GM20431 (cell line): ENCODE measurements around the gene PDHB.

ENCODE experiments used
- in situ Hi-C: fragments of 300-500 bp; cut with MseI, MboI; formaldehyde crosslinking; loops from one replicate; pipeline ENCODE4 v1.15.0; 2020; ENCODE audit warnings: low sequenced_read_pairs; ENCODE audit not compliant: unreplicated experiment

PDHB gene

DNA sequence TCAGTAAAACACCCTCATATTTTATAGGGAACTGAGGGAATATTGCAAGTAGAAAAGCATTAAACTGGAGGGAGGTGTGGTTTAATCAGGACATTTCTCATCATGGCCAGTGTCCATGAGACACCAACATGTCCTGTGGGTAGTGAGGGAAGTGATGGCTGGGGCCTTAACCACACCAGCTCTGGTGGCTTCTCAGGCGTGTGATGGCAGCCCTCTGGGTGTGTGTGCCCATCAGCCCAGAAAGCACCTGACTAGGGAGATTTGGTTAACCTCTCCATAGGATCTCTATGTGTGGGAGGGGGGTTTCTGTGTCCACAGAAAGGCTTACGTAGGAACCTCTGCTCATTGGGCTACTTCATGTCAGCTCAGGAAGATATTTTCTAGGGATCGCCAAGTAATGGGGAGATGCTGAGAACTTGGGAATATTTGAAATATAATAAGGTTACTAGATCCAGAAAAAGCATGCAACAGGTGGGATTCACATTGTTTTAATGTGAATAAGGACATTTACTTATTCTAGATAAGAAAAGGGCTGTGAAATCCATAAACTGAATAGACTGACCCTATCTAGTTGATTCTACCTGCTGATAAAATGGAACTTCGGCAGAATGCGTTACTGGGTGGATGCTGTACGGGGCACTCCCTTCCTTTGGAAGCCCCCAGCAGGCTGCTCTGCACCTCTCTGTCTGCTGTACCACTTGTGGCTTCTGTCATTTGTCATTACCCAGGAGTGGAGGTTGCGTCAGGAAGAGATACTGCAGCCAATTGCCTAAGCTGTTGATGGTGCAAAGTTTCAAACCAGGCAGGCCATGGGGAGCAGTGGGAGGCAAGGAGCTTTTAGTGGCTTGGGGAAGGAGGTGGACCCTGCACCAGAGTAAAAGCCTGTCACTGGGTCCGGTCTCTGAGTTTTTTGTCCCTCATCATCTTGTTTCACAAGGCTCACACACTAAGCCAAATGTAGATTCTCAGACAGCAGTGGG lies 21.5 kb downstream of the PDHB start:
- in situ Hi-C loops = loop anchor here (10.0 kb wide), 1 partner anchor 77 kb away; the partner anchor contains the start of gene PXK

DNA sequence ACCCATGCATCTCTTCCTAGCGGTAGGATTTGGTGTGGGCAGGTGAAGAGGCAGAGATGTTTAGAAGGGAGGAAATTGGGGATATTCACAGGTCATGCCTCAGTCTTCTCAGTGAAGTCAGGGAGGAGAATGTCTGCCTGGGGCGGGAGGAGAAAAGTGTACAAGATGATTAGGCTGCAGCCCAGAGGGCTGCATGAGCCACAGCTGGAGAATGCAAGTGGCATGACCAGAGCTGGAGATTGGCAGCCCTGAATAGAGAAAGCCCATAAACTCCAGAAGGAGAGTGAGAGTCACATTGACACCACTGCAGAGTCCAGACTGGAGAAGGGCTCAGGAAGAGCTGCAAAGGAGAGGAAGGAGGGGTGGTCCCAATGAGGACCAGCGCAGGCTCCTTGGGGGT lies 22.6 kb downstream of the PDHB start:
- in situ Hi-C loops = loop anchor here (10.0 kb wide), 1 partner anchor 76 kb away; the partner anchor contains the start of gene PXK

DNA sequence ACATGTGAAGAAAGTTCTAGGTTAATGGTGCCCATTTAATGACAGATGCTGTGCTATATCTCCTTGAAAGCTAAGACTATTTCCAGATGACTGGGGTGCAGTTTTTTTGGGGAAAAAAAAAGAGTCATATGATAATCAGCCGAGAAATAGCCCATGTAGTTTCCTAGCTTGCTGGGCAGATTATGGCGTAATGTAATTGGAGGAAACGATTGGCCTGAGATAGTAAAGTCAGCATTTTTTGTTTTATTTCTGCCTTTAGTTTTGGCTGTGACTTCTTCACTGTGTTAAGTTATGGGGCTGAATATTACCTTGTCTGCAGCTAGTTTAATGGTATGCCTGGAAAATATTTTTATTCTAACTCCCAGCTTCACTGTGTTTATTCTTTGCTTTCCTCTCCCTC lies 24.0 kb downstream of the PDHB start:
- in situ Hi-C loops = loop anchor here (10.0 kb wide), 1 partner anchor 75 kb away; the partner anchor contains the start of gene PXK

DNA sequence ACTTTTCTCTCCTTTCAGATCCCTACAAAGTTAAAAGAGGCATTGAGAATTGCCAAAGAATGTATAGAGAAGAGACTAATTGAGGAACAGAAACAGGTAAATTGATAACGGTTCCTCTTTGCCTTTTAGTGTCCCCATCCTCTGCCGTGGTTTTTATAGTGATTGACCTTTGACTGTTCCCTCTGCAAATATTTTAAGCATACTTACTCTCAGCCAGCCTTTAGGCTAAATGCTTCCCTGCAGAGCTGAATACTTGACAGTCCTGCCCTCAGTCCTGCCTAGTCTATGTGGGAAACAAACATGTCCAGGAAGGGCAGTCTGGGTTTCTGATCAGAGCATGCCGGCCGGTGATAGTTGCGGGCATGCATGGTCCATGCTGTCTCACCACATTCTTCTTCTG lies 24.7 kb downstream of the PDHB start:
- in situ Hi-C loops = no loop called here

DNA sequence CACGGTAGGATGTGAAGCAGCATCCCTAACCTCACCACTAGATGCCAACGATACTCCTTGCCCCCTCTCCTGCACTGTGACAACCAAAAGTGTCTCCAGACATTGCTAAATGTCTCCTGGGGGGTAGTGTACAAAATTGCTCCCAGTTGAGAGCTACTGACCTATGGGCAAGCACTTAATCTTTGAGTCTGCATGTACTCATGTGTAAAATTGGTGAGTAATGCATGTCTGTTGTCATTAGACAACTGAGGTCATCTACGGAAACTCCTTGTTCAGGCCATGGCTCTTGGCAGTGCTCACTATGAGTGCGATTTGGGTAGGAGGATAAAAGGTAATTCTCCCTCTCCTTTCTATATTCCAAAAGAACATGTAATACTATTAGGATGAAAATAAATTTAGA lies 29.2 kb downstream of the PDHB start:
- in situ Hi-C loops = no loop called here

DNA sequence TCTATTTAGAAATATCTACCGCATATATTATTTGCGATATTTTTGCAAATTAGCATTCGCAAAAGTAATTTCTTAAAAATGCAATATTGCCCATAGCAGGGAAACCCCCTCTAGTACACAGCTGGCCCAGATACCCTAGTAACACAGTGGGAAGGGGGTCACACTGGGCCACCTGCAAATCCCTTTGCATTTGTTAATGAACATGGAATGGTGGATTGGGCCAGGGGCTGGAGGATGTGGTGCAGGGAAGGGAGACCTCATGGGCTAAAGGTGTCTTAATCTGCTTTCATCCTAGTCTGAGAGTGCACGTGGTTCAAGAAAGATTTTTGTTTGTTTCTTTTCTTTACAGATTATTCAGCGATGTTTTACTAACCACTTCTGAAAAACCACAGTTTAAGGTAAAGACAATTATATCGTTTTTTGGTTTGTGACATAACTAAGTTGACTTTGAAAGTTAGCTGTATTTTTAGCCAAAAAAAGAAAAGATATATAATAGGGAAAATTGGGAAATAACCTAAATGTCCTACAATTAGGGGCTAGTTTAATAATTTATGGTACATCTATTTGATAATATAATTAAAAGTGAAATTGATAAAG lies 30.0 kb downstream of the PDHB start:
- in situ Hi-C loops = no loop called here

DNA sequence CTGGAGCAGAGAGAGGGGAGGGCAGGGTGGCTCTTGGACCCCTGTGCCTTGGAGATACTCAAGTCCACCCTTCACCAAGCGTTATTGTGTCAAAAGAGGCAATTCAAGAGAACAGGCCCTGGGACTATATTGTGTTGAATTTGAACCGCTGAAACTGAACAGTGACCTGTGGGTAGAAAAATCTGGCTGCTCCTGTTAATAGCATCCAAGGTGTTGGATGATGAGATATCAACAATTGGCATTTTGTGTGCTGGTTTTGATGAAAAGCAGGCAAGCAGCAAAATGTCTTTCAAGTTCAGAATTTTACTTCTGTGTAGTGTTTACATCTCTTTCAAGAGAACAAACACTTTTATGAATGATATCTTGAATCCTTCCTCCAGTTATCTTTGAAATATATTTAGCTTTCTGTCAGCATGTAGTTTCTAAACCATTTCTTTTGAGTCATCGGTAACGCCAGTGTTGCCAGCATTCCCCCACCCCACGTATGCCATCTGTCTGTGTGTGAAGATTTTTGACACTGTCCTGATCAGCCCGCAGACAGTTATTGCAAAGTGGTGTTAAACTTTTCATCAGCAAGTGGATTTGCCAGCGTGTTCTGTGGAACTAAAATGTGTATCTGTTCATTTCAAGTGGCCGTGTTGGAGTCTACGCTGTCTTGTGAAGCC lies 34.8 kb downstream of the PDHB start:
- in situ Hi-C loops = no loop called here

DNA sequence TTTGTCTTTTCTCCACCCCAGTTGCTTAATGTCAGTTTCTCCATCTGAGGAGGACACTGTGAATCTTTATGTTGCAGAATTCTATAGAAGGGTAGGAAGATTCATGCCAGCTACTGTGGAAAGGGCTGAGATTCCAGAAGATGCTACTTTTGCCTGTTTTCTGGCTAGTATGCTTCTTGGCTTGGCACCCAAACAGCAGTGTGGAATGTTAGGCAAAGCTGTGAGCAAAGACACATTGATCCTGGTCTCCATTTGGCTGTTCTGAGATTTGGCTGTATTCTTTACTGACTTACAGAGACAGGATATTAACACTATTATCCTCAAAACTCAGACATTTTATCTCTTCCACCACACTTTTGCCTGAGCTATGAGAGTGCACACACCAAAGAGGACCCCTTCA lies 39.3 kb downstream of the PDHB start:
- in situ Hi-C loops = no loop called here

DNA sequence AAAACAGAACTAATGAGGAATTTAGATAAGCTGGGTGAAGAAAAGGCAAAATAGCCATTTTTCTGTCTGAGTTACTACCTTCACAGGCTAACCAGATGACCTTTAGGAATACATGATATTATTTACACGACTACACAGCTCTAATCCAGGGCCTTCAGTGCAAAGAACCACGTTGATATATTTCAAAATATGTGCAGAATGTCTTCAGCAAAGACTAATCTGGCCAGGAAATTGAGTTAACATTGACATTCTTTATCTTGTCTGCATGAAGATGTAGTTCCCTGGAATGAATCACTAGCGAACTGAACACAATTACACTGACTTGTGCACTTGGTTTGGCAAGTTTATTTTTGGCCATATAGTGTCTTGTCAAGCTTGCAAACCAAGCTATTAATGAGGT lies 41.5 kb downstream of the PDHB start:
- in situ Hi-C loops = no loop called here

DNA sequence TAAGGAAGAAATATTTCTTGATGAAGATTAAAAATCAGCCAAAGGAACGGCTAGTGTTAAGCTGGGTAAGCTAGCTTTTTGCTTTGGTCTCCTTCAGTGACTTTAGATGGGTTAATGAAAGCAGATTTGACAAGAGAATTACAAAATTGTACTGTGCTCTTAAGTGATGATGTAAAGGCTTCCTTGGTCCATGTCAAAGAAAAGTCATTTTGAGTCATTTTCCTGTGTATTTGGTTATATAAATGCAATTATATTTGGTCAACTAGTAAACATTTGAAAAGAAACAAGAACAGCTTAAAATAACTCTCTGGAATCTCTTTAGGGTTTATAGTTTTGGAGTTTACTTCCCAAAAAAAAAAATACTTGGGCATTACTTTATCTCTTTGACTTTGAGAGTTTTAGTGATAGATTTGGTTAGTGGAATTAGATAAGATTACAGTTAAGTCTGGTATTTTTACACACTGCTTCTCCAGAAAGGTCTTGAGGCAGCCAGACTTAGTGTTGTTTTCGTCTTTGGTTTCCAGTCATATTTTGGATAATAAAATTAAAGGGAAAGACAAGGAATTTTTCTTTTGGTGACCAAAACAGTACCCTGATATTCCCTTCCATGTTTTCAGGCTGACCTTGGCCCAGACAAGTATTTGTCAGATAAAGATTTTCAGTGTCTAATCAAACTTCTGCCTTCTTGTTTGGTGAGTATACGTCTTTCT lies 42.3 kb downstream of the PDHB start:
- in situ Hi-C loops = no loop called here

DNA sequence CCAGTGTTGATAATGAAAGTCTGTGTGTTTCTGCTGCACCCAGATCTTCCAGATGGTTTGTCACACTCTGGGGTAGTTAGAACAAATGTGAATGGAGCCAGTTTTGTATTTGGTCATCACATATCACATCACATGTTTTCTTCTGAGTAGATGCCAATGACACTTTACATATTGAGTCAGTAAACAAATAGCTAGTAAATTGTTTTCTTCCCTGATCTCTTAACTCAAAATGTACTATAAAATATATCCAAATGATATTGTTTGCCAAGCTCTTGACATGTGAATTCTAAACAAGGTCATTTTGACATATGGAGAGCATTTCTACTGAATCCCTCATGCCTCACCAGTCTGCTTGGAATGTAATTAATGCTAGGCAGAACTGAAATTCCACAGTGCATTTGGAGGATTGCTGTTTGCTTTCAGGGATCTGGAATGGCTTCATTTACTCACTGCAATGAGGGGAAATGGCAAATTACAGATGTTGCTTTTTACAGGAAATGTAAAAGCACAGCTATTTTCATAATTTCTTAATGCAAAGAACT lies 45.0 kb downstream of the PDHB start:
- in situ Hi-C loops = no loop called here

DNA sequence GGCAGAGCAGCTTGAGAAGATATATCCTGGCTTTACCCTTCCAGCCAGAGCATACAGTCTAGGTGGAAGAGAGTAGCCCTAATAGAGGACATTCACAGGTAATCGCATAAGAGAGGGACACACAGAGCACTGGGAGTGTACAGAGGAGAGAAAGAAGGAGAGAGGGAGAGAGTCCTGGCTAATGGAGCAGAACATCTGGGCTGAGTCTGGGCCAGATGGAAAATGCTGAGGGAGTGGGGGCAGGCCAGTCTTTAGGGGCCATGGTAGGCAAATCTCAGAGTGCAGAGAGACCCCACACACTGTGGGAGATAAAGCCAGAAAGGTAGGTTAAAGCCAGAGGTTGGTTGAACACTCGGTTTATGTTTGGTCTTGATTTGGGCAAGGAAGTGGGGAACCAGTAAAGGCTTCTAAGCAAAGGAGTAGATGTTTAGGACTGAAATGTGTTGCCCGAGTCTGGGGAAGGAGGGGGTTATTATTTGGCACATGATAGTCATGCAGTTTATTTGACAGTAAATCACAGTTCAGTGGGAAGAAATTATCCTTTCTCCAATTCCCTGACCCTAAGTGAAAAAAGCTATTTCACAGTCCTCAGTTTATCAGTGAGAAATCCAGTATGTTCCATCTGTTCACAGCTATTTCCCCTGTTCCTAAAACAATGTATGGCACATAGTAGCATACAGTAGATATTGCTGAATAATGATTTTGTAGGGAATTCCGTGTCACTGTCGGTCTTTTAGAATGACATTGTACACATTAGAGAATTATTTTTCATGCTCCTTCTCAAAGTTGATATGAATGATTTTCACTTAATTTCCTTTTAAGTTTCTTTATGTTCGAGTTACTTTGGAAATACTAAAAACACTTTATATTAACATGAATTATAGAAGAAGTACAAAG lies 45.7 kb downstream of the PDHB start:
- in situ Hi-C loops = no loop called here

DNA sequence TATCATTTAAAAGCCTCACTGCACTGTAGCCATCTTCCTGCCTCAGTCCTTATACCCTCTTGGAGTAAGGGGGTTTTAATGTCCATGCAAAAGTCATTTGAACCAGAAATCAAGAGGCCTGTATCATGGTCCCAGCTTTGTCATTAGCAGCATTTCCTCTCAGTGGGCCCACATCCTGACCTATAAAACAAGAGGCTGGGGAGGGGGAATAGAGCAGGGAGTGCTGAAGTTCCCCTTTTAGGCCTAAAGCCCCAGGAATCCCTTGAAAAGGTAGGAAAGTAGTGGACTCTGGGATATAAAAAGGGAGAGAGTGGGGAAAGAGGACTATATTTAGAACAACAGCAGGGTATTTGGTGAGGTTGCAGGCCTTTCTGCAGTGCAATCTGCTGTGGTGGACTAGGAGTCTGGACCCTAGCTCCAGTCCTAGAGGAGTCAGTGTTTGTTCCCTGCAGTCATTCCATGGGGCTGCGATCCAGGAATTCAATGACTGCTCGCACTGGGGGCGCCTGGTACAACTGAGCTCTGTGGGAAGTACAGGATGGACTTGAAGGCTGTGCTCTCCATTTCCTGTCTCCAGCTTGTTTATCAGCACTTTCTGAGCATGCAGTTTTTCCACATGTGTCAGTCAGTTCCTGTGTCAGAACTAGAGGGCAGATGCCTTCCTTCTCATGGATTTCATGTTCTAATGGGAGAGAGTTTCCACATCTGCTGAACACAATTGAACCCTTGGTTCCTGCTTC lies 46.8 kb downstream of the PDHB start:
- in situ Hi-C loops = no loop called here

DNA sequence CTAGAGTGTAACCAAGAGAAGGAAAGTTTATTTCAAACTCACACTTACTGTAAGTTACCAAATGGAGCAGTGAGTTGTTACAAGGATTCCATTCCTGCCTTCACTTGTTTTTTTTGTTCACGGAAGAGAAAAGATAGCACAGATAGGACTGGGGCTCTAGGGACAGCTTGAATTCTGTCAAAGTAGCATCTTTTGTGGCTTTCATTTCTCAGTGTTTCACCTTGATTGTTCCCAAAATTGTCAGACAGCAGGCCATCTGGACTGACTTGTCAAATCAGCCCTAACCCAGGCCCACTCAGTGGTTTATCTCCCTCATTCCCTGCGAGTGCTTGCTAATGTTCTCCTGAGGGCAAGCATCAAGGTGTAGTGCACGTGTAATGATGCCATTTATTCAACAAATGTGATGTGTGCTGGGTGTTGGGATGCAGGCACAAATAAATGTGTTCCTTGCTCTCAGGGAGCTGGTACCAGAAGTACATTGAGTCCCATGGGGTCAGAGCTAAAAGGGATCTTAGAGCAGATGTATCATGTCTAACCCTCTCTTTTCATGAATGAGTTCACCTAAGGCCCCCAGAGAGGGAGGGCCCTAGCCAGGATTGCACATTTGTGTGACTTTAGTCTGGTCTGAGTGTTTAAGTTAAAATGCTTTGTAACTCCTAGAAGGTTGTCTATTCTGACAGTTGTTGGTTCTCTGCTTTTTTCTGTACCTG lies 49.1 kb downstream of the PDHB start:
- in situ Hi-C loops = no loop called here

DNA sequence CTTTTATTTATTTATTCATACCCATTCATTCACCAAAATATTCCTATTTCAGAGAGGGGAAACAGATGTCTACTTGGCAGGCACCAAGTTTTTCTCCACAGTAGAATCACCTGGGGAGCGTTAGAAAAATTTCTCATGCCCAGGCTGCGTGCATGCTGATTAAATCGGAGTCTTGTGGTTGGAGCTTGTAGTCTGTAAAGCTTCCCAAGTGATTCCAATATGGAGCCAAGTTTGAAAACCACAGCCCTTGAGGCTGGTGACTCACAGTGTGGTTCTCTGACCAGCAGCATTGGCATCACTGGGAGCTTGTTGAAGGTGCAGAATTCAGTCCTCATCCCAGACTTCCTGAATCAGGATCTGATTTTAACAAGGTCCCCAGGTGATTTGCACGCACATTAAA lies 49.7 kb downstream of the PDHB start:
- in situ Hi-C loops = no loop called here

DNA sequence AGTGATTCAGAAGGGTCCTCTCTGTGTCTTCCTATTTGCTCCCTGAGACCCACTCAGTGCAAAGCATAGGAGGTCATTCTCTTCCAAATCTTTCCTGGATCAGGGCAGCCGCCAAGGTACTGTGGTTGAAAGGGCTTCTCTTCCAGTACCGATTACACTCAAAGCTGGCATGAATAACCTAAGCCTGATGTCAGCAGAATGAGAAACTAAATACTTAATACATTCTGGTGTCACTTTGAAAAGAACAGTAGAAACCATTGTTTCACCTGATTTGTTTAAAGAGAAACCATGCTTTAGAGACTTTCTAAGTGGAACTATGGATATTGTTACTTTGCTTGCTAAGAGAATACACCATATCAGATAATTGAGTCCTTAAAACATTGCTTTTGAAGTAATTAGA lies 50.2 kb downstream of the PDHB start:
- in situ Hi-C loops = no loop called here

DNA sequence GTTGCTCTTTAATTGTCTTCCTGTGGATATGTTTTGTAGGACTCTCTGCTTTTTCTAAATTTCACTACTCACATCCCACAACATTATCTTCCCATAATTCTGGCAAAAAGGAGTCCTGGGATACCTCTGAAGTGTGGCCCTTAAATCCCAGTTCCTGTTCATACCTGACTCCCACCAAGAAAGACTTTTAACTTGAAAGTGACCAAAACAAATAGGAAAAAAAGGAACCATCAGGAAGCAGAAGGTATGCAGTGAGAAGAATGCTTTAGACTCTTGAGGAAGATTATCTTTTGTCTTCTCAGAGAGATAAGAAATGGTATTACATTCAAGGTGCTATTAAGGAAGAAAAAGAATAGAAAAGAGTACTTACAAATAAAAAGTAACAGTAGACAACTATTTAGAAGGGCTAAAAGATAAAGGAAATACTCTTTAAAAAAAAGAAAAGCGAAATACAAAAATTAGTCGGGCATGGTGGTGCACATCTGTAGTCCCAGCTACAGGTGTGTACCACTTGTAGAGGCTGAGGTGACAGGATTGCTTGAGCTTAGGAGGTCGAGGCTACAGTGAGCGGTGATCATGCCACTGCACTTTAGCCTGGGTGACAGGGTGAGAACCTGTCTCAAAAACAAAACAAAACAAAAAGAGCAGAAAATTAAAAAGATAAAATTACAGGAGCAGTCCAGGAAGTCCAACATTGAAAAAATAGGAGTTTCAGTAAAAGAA lies 54.1 kb downstream of the PDHB start:
- in situ Hi-C loops = no loop called here
